Liver (tissue), 9 donors: ENCODE data around the gene ZNF320. TPM values are rescaled to one million over a fixed set of nuclear protein-coding genes. Genes with fewer than 3 reads are reported as not detected.
"Not testable (repeated sequence)": the region's sequence is repeated elsewhere in the genome, so short reads cannot be mapped to it uniquely, and the experiment has no call there.

Experiments used
- DNase-seq: peaks from one replicate; pipeline ENCODE4 v3.0.0-alpha.2; 2017; ENCODE audit warnings: low spot score
- H3K27ac ChIP-seq, 2 donors: one replicate each; pipeline ENCODE4 v1.7.0; 2013; ENCODE audit warnings: inconsistent platforms in 2 of 2, low read length in 2 of 2, control low read depth in 1 of 2, low read depth in 1 of 2, mild to moderate bottlenecking in 1 of 2
- H3K27me3 ChIP-seq, 4 donors: one replicate each; pipeline versions ENCODE4 v1.6.1 to v1.7.0; 2013; ENCODE audit warnings: low read length in 3 of 4, inconsistent platforms in 1 of 4, mild to moderate bottlenecking in 1 of 4, moderate library complexity in 1 of 4; ENCODE audit not compliant: control insufficient read depth in 4 of 4, insufficient read depth in 4 of 4
- H3K36me3 ChIP-seq, 4 donors: one replicate each; pipeline versions ENCODE4 v1.6.1 to v1.7.0; 2013; ENCODE audit warnings: low read length in 3 of 4, mild to moderate bottlenecking in 3 of 4, low read depth in 1 of 4, moderate library complexity in 1 of 4; ENCODE audit not compliant: control insufficient read depth in 4 of 4, insufficient read depth in 3 of 4
- H3K4me1 ChIP-seq, 4 donors: one replicate each; pipeline versions ENCODE4 v1.6.1 to v1.7.0; 2013; ENCODE audit warnings: low read length in 3 of 4, mild to moderate bottlenecking in 3 of 4, moderate library complexity in 1 of 4; ENCODE audit not compliant: control insufficient read depth in 4 of 4, insufficient read depth in 4 of 4
- H3K4me3 ChIP-seq, 3 donors: one replicate each; pipeline versions ENCODE4 v1.6.1 to v1.7.0; 2013; ENCODE audit warnings: low read length in 3 of 3, control low read depth in 1 of 3, low read depth in 1 of 3, mild to moderate bottlenecking in 1 of 3
- H3K9ac ChIP-seq, 2 donors: one replicate each; pipeline ENCODE4 v1.7.0; 2013; ENCODE audit warnings: low read length in 2 of 2, mild to moderate bottlenecking in 2 of 2, moderate library complexity in 2 of 2, control low read depth in 1 of 2, low read depth in 1 of 2
- H3K9me3 ChIP-seq, 4 donors: one replicate each; pipeline versions ENCODE4 v1.6.1 to v1.7.0; 2013; ENCODE audit warnings: low read length in 3 of 4; ENCODE audit not compliant: control insufficient read depth in 4 of 4
- ATF3 ChIP-seq: IDR thresholded peaks from 2 replicates; pipeline ENCODE4 v1.6.1; 2016; ENCODE audit warnings: antibody characterized with exemption
- CTCF ChIP-seq: fragments of 150-350 bp; IDR thresholded peaks from 2 replicates; pipeline ENCODE4 v1.5.1; 2017; ENCODE audit warnings: improper control_type of control experiment, low read depth, low read length; ENCODE audit not compliant: missing input control
- EGR1 ChIP-seq, 2 donors: IDR thresholded peaks; 2 replicates each; pipeline ENCODE4 v1.6.1; 2016 to 2018; ENCODE audit warnings: antibody characterized with exemption in 2 of 2, low read depth in 2 of 2
- FOXA1 ChIP-seq: IDR thresholded peaks from 2 replicates; pipeline ENCODE4 v1.6.1; 2016; ENCODE audit warnings: antibody characterized with exemption
- FOXA2 ChIP-seq: IDR thresholded peaks from 2 replicates; pipeline ENCODE4 v1.6.1; 2016; ENCODE audit warnings: antibody characterized with exemption
- GABPA ChIP-seq, 2 donors: IDR thresholded peaks in 1 of 2; conservative IDR thresholded peaks in 1 of 2; 2 replicates each; pipeline ENCODE4 v1.6.1; 2016; ENCODE audit warnings: antibody characterized with exemption in 2 of 2, mild to moderate bottlenecking in 1 of 2, moderate library complexity in 1 of 2
- HNF4A ChIP-seq, 2 donors: conservative IDR thresholded peaks; 2 replicates each; pipeline ENCODE4 v1.6.1; 2016; ENCODE audit warnings: antibody characterized with exemption in 2 of 2, mild to moderate bottlenecking in 2 of 2
- HNF4G ChIP-seq: IDR thresholded peaks from 2 replicates; pipeline ENCODE4 v1.6.1; 2016; ENCODE audit warnings: antibody characterized with exemption
- JUND ChIP-seq, 2 donors: IDR thresholded peaks; 2 replicates each; pipeline ENCODE4 v1.6.1; 2016; ENCODE audit warnings: antibody characterized with exemption in 2 of 2
- MAX ChIP-seq: IDR thresholded peaks from 2 replicates; pipeline ENCODE4 v1.6.1; 2016; ENCODE audit warnings: antibody characterized with exemption
- NR2F2 ChIP-seq: IDR thresholded peaks from 2 replicates; pipeline ENCODE4 v1.6.1; 2016; ENCODE audit warnings: antibody characterized with exemption
- RAD21 ChIP-seq, 2 donors: IDR thresholded peaks; 2 replicates each; pipeline ENCODE4 v1.6.1; 2016; ENCODE audit warnings: antibody characterized with exemption in 2 of 2, mild to moderate bottlenecking in 2 of 2
- REST ChIP-seq: IDR thresholded peaks from 2 replicates; pipeline ENCODE4 v1.6.1; 2016; ENCODE audit warnings: antibody characterized with exemption, mild to moderate bottlenecking
- RXRA ChIP-seq, 2 donors: IDR thresholded peaks; 2 replicates each; pipeline ENCODE4 v1.6.1; 2017 to 2018; ENCODE audit warnings: antibody characterized with exemption in 2 of 2, mild to moderate bottlenecking in 1 of 2
- SP1 ChIP-seq: IDR thresholded peaks from 2 replicates; pipeline ENCODE4 v1.6.1; 2018; ENCODE audit warnings: antibody characterized with exemption, mild to moderate bottlenecking
- TAF1 ChIP-seq: conservative IDR thresholded peaks from 2 replicates; pipeline ENCODE4 v1.6.1; 2016; ENCODE audit warnings: antibody characterized with exemption, mild to moderate bottlenecking
- YY1 ChIP-seq: IDR thresholded peaks from 2 replicates; pipeline ENCODE4 v1.6.1; 2016; ENCODE audit warnings: antibody characterized with exemption, mild to moderate bottlenecking
- ZBTB33 ChIP-seq: IDR thresholded peaks from 2 replicates; pipeline ENCODE4 v1.6.1; 2016; ENCODE audit warnings: antibody characterized with exemption
- WGBS: extraction: QIAGEN DNeasy Blood & Tissue Kit; methylation state at CpG from one replicate; pipeline ENCODE4 v1.1.7; 2013; 5-methylcytosine and 5-hydroxymethylcytosine counted together
- polyA plus RNA-seq, 2 donors: library from polyadenylated mRNA; stranded (reverse) in 1 of 2; unstranded in 1 of 2; fragments of 200-250 nt in 1 of 2; fragments of >200 nt in 1 of 2; fragmentation: Nextera tagmentation in 1 of 2; extraction: Ambion mirVana in 1 of 2; gene quantifications; one replicate each; pipeline versions ENCODE4 v1.2.1 to v1.2.3, GENCODE V29; 2013 to 2015
- total RNA-seq, 2 donors: library from RNA; depleted of rRNA; stranded (reverse); fragments of >200 nt; gene quantifications; one replicate each; pipeline ENCODE4 v1.2.3, GENCODE V29; 2014
- donor health status: healthy.
- donor health status: healthy.
- donor health status: healthy.
- donor health status: healthy.
- donor health status: healthy.

ZNF320 gene
- total and polyA plus RNA-seq, 4 donors, result 0.65 to 4.6 (median 1.8) TPM

GRCh38 chr19:52901842-52902241, 4.4 kb upstream of the ZNF320 start (continued):
- TF ChIP-seq REST (no peak), MAX (no peak)

GRCh38 chr19:52898596-52898995, 1.2 kb upstream of the ZNF320 start:
- not testable (repeated sequence) for H3K4me1 ChIP-seq, H3K9me3 ChIP-seq, H3K27ac ChIP-seq, H3K36me3 ChIP-seq, H3K9ac ChIP-seq, H3K4me3 ChIP-seq, DNase-seq, H3K27me3 ChIP-seq
- 96% methylated on average over 10 of the region's 10 CpGs for WGBS

GRCh38 chr19:52898101-52898500, 666 bp upstream of the ZNF320 start:
- TF ChIP-seq NR2F2 (no peak), HNF4A (conservative IDR thresholded peaks at IDR 0.05) (no peak), TAF1 (no peak), FOXA1 (no peak), REST (no peak), HNF4G (no peak), ZBTB33 (no peak), ATF3 (no peak), RAD21 (IDR thresholded peaks at IDR 0.05) (no peak), FOXA2 (no peak), SP1 (no peak), CTCF (no peak), YY1 (no peak), RXRA (IDR thresholded peaks at IDR 0.05) (no peak), EGR1 (IDR thresholded peaks at IDR 0.05; ENCODE audit: low read depth in 2 of 2) (no peak), JUND (IDR thresholded peaks at IDR 0.05) (no peak), MAX (no peak), GABPA (IDR thresholded peaks at IDR 0.05 in 1 of 2, conservative IDR thresholded peaks at IDR 0.05 in 1 of 2) (no peak)
- Histone ChIP-seq H3K27ac (peak overlapping the region in 1 of 2 donors; percentile 61), H3K9me3 (peaks cover 0 to 10% (median 5%) of the 10 kb centered on the region in 4 donors), H3K9ac (no peak overlapping the region), H3K4me1 (peaks cover 0 to 4% (median 0%) of the 10 kb centered on the region in 4 donors), H3K4me3 (peak overlapping the region in 1 of 3 donors; percentile 27), H3K36me3 (no peaks in the 10 kb centered on the region), H3K27me3 (no peaks in the 10 kb centered on the region)
- no peak for DNase-seq
- 87% methylated on average over 15 of the region's 15 CpGs for WGBS
